ENCODE results near the gene ANKS1A.

Gene ANKS1A

GRCh38 chr6:35014341-35014740 is 125.3 kb downstream of the ANKS1A start:
- no peaks in the 10 kb centered on the region for H3K27me3 ChIP-seq (ENCODE audit: control insufficient read depth, insufficient read depth, low read length)
- H3K9me3 ChIP-seq (ENCODE audit: control insufficient read depth, low read length) = no peaks in the 10 kb centered on the region
- no peaks in the 10 kb centered on the region for H3K36me3 ChIP-seq (ENCODE audit: control insufficient read depth, insufficient read depth, low read length)
- no peak overlapping the region for H3K4me3 ChIP-seq (ENCODE audit: low read length)
- H3K9ac ChIP-seq (ENCODE audit: low read length) = no peak overlapping the region
- H3K4me1 ChIP-seq (ENCODE audit: control insufficient read depth, insufficient read depth, low read length) = peaks cover 5% of the 10 kb centered on the region

GRCh38 chr6:35014786-35015185 is 125.7 kb downstream of the ANKS1A start:
- no peak overlapping the region for H3K9ac ChIP-seq (ENCODE audit: low read length)
- peaks cover 6% of the 10 kb centered on the region for H3K4me1 ChIP-seq (ENCODE audit: control insufficient read depth, insufficient read depth, low read length)
- no peaks in the 10 kb centered on the region for H3K36me3 ChIP-seq (ENCODE audit: control insufficient read depth, insufficient read depth, low read length)
- H3K4me3 ChIP-seq (ENCODE audit: low read length) = no peak overlapping the region
- H3K27me3 ChIP-seq (ENCODE audit: control insufficient read depth, insufficient read depth, low read length) = no peaks in the 10 kb centered on the region
- H3K9me3 ChIP-seq (ENCODE audit: control insufficient read depth, low read length) = no peaks in the 10 kb centered on the region

- peaks cover 6% of the 10 kb centered on the region for H3K4me1 ChIP-seq (ENCODE audit: control insufficient read depth, insufficient read depth, low read length)
- H3K9ac ChIP-seq (ENCODE audit: low read length) = no peak overlapping the region
- H3K4me3 ChIP-seq (ENCODE audit: low read length) = no peak overlapping the region
These were observed 126.4 kb downstream of the ANKS1A start for GRCh38 chr6:35015476-35015875.

GRCh38 chr6:35015996-35016395 is 126.9 kb downstream of the ANKS1A start:
- Histone ChIP-seq H3K36me3 (ENCODE audit: control insufficient read depth, insufficient read depth, low read length) (no peaks in the 10 kb centered on the region), H3K27me3 (ENCODE audit: control insufficient read depth, insufficient read depth, low read length) (no peaks in the 10 kb centered on the region), H3K4me1 (ENCODE audit: control insufficient read depth, insufficient read depth, low read length) (peaks cover 7% of the 10 kb centered on the region), H3K9ac (ENCODE audit: low read length) (no peak overlapping the region), H3K4me3 (ENCODE audit: low read length) (no peak overlapping the region), H3K9me3 (ENCODE audit: control insufficient read depth, low read length) (no peaks in the 10 kb centered on the region)

More at GRCh38 chr6:35015476-35015875, 126.4 kb downstream of the ANKS1A start:
- Histone ChIP-seq H3K27me3 (ENCODE audit: control insufficient read depth, insufficient read depth, low read length) (no peaks in the 10 kb centered on the region), H3K36me3 (ENCODE audit: control insufficient read depth, insufficient read depth, low read length) (no peaks in the 10 kb centered on the region), H3K9me3 (ENCODE audit: control insufficient read depth, low read length) (no peaks in the 10 kb centered on the region)

GRCh38 chr6:35016502-35017321 is 127.7 kb downstream of the ANKS1A start:
- Histone ChIP-seq H3K9ac (ENCODE audit: low read length) (no peak overlapping the region), H3K4me3 (ENCODE audit: low read length) (no peak overlapping the region), H3K27me3 (ENCODE audit: control insufficient read depth, insufficient read depth, low read length) (no peaks in the 10 kb centered on the region), H3K4me1 (ENCODE audit: control insufficient read depth, insufficient read depth, low read length) (peaks cover 9% of the 10 kb centered on the region), H3K36me3 (ENCODE audit: control insufficient read depth, insufficient read depth, low read length) (no peaks in the 10 kb centered on the region), H3K9me3 (ENCODE audit: control insufficient read depth, low read length) (no peaks in the 10 kb centered on the region)

GRCh38 chr6:35017411-35018181 is 128.5 kb downstream of the ANKS1A start:
- H3K9ac ChIP-seq (ENCODE audit: low read length) = peak overlapping the region; percentile 49
- H3K9me3 ChIP-seq (ENCODE audit: control insufficient read depth, low read length) = no peaks in the 10 kb centered on the region
- H3K27me3 ChIP-seq (ENCODE audit: control insufficient read depth, insufficient read depth, low read length) = no peaks in the 10 kb centered on the region
- no peaks in the 10 kb centered on the region for H3K36me3 ChIP-seq (ENCODE audit: control insufficient read depth, insufficient read depth, low read length)
- peak overlapping the region; percentile 11 for H3K4me3 ChIP-seq (ENCODE audit: low read length)
- H3K4me1 ChIP-seq (ENCODE audit: control insufficient read depth, insufficient read depth, low read length) = peaks cover 9% of the 10 kb centered on the region

- Histone ChIP-seq H3K9me3 (ENCODE audit: control insufficient read depth, low read length) (no peaks in the 10 kb centered on the region), H3K4me3 (ENCODE audit: low read length) (peak overlapping the region; percentile 11), H3K27me3 (ENCODE audit: control insufficient read depth, insufficient read depth, low read length) (no peaks in the 10 kb centered on the region), H3K4me1 (ENCODE audit: control insufficient read depth, insufficient read depth, low read length) (peaks cover 13% of the 10 kb centered on the region), H3K9ac (ENCODE audit: low read length) (peak overlapping the region; percentile 49), H3K36me3 (ENCODE audit: control insufficient read depth, insufficient read depth, low read length) (no peaks in the 10 kb centered on the region)
These were observed 129.1 kb downstream of the ANKS1A start for GRCh38 chr6:35018182-35018519.

- no peaks in the 10 kb centered on the region for H3K9me3 ChIP-seq (ENCODE audit: control insufficient read depth, low read length)
- H3K4me3 ChIP-seq (ENCODE audit: low read length) = no peak overlapping the region
- no peaks in the 10 kb centered on the region for H3K27me3 ChIP-seq (ENCODE audit: control insufficient read depth, insufficient read depth, low read length)
- no peak overlapping the region for H3K9ac ChIP-seq (ENCODE audit: low read length)
- peaks cover 17% of the 10 kb centered on the region for H3K4me1 ChIP-seq (ENCODE audit: control insufficient read depth, insufficient read depth, low read length)
- H3K36me3 ChIP-seq (ENCODE audit: control insufficient read depth, insufficient read depth, low read length) = no peaks in the 10 kb centered on the region
These were observed 129.7 kb downstream of the ANKS1A start for GRCh38 chr6:35018746-35019145.

- Histone ChIP-seq H3K36me3 (ENCODE audit: control insufficient read depth, insufficient read depth, low read length) (no peaks in the 10 kb centered on the region), H3K27me3 (ENCODE audit: control insufficient read depth, insufficient read depth, low read length) (no peaks in the 10 kb centered on the region), H3K9ac (ENCODE audit: low read length) (no peak overlapping the region), H3K4me3 (ENCODE audit: low read length) (no peak overlapping the region), H3K4me1 (ENCODE audit: control insufficient read depth, insufficient read depth, low read length) (peaks cover 20% of the 10 kb centered on the region), H3K9me3 (ENCODE audit: control insufficient read depth, low read length) (no peaks in the 10 kb centered on the region)
These were observed 130.1 kb downstream of the ANKS1A start for GRCh38 chr6:35019171-35019570.

GRCh38 chr6:35019831-35020230 is 130.8 kb downstream of the ANKS1A start:
- Histone ChIP-seq H3K9ac (ENCODE audit: low read length) (no peak overlapping the region), H3K4me3 (ENCODE audit: low read length) (no peak overlapping the region), H3K4me1 (ENCODE audit: control insufficient read depth, insufficient read depth, low read length) (peaks cover 26% of the 10 kb centered on the region), H3K36me3 (ENCODE audit: control insufficient read depth, insufficient read depth, low read length) (no peaks in the 10 kb centered on the region), H3K9me3 (ENCODE audit: control insufficient read depth, low read length) (no peaks in the 10 kb centered on the region), H3K27me3 (ENCODE audit: control insufficient read depth, insufficient read depth, low read length) (no peaks in the 10 kb centered on the region)

- peaks cover 38% of the 10 kb centered on the region for H3K4me1 ChIP-seq (ENCODE audit: control insufficient read depth, insufficient read depth, low read length)
- H3K9me3 ChIP-seq (ENCODE audit: control insufficient read depth, low read length) = no peaks in the 10 kb centered on the region
- no peak overlapping the region for H3K9ac ChIP-seq (ENCODE audit: low read length)
- no peaks in the 10 kb centered on the region for H3K27me3 ChIP-seq (ENCODE audit: control insufficient read depth, insufficient read depth, low read length)
- no peak overlapping the region for H3K4me3 ChIP-seq (ENCODE audit: low read length)
- no peaks in the 10 kb centered on the region for H3K36me3 ChIP-seq (ENCODE audit: control insufficient read depth, insufficient read depth, low read length)
These were observed 131.9 kb downstream of the ANKS1A start for GRCh38 chr6:35021004-35021403.

Data from mucosa of stomach (tissue), 1 donor.